Psoas muscle (tissue), 8 donors: Measurements from ENCODE around the gene TPST1. TPM values are rescaled to one million over a fixed set of nuclear protein-coding genes. Genes with fewer than 3 reads are reported as not detected.
"Not testable (repeated sequence)": the region's sequence is repeated elsewhere in the genome, so short reads cannot be mapped to it uniquely, and the experiment has no call there.

Experiments
- ATAC-seq, 4 donors: fragments of 200-7000 bp; cut with Tn5 transposase; one replicate each; pipeline ENCODE4 v1.9.1; 2020; ENCODE audit warnings: moderate library complexity in 3 of 4, mild to moderate bottlenecking in 2 of 4
- DNase-seq, 2 donors: peaks; one replicate each; pipeline ENCODE4 v3.0.0-alpha.2; 2020
- H3K27ac ChIP-seq: fragments of 200-600 bp; one replicate; pipeline ENCODE4 v1.8.0; 2022
- H3K27me3 ChIP-seq, 3 donors: fragments of 200-600 bp in 1 of 3; one replicate each; pipeline versions ENCODE4 v1.6.1 to v1.8.0; 2013 to 2022; ENCODE audit warnings: low read length in 2 of 3, mild to moderate bottlenecking in 2 of 3, moderate library complexity in 1 of 3; ENCODE audit not compliant: insufficient read depth in 3 of 3
- H3K36me3 ChIP-seq, 2 donors: fragments of 200-600 bp in 1 of 2; one replicate each; pipeline versions ENCODE4 v1.6.1 to v1.8.0; 2013 to 2022; ENCODE audit warnings: low read depth in 1 of 2, mild to moderate bottlenecking in 1 of 2, moderate library complexity in 1 of 2; ENCODE audit not compliant: insufficient read depth in 1 of 2
- H3K4me1 ChIP-seq: fragments of 200-600 bp; one replicate; pipeline ENCODE4 v1.8.0; 2022
- H3K4me3 ChIP-seq: fragments of 200-600 bp; one replicate; pipeline ENCODE4 v1.8.0; 2022; ENCODE audit warnings: mild to moderate bottlenecking
- H3K9me3 ChIP-seq: fragments of 200-600 bp; one replicate; pipeline ENCODE4 v1.8.0; 2022
- CTCF ChIP-seq: fragments of 200-600 bp; IDR thresholded peaks from one replicate; pipeline ENCODE4 v1.8.0; 2022; ENCODE audit warnings: antibody characterized with exemption
- WGBS, 3 donors: extraction: QIAGEN DNeasy Blood & Tissue Kit; methylation state at CpG; one replicate each; pipeline versions ENCODE4 v1.1.6 to v1.1.7; 2013; 5-methylcytosine and 5-hydroxymethylcytosine counted together
- intact Hi-C, 2 donors: fragments of 100-400 bp; cut with DNase I; formaldehyde crosslinking; loops; one replicate each; pipeline versions ENCODE4 v1.11.0 to v1.14.2; 2022
- polyA plus RNA-seq, 3 donors: library from polyadenylated mRNA; stranded (reverse); fragments of 200-250 nt; gene quantifications; one replicate each; pipeline ENCODE4 v1.2.3, GENCODE V29; 2013
- total RNA-seq, 4 donors: library from RNA; stranded (reverse); fragmentation: NEBNext Ultra II Directional in 2 of 4; extraction: Animal tissue kit (Norgen Biotek cat#: 25700) in 2 of 4; gene quantifications; one replicate each; pipeline versions ENCODE4 v1.2.1 to v1.2.4, GENCODE V29; 2021 to 2023
- donor health status: healthy with polysubstance abuse.
- donor health status: DM: no; HTN: no; CAD: no; lungs with moderate emphysema.
- donor health status: Bipolar disorder and iron deficiency.
- donor health status: healthy.
- donor health status: DM: yes; HTN: yes; CAD: no.
- donor health status: DM: no; HTN: no; CAD: no.
- donor health status: DM: no; HTN: no; CAD: no.
- donor health status: DM: yes; HTN: yes; CAD: no.

TPST1 gene
- total and polyA plus RNA-seq, 7 donors: 1.8 to 4.5 (median 2.8) TPM

GRCh38 chr7:66213637-66214036 is 8.5 kb downstream of the TPST1 start:
- Histone ChIP-seq H3K4me3 (no peak overlapping the region), H3K27ac (no peak overlapping the region), H3K9me3 (no peaks in the 10 kb centered on the region), H3K27me3 (peaks cover 0 to 5% (median 3%) of the 10 kb centered on the region in 3 donors), H3K36me3 (no peaks in the 10 kb centered on the region), H3K4me1 (no peaks in the 10 kb centered on the region)
- WGBS, 3 donors: 88 to 97% (median 92%) methylated on average over 6 of the region's 6 CpGs
- DNase-seq (no peak), ATAC-seq (no peak)
- intact Hi-C loops: no loop called here
- TF ChIP-seq CTCF: no peak

DNA sequence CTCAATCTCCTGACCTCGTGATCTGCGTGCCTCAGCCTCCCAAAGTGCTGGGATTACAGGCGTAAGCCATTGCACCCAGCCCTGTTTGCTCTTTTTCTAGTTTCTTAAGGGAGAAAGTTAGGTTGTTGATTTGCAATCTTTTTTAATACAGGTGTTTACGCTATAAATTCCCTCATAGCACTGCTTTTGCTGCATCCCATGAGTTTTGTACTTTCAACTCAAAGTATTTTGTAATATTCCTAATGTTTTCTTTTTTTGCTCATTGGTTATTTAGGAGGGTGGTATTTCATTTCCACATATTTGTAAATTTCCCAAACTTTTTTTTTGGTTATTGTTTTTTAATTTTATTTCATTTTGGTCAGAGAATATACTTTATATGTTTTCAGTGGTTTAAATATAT is 11.6 kb downstream of the TPST1 start:
- ATAC-seq: no peak
- intact Hi-C loops: no loop called here
- H3K4me3 ChIP-seq: no peak overlapping the region
- 97 to 100% (median 98%) methylated on average over 4 of the region's 4 CpGs for WGBS, 3 donors
- H3K36me3 ChIP-seq: no peaks in the 10 kb centered on the region
- H3K9me3 ChIP-seq: no peaks in the 10 kb centered on the region
- no peaks in the 10 kb centered on the region for H3K27me3 ChIP-seq
- no peak for TF ChIP-seq CTCF
- no peak for DNase-seq
- H3K4me1 ChIP-seq: no peaks in the 10 kb centered on the region
- no peak overlapping the region for H3K27ac ChIP-seq

DNA sequence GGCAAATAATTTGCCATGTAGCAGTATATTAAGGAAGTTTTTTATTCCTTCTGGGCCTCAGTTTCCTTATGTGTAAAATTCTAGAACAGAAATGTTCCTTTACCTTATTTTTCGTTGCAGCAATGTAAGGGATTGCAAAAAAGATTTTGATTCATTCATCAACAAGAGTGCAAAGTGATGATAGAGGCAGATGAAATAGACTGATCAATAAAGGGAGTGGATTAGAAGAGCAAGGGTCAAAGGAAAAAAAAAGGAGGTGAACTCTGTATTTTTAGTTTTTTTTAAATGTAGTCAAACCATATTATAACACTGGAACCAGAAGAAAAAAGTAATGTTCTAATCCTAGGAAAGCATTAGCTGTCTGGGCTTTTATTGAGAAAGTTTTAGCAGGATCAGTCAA is 14.7 kb downstream of the TPST1 start:
- Histone ChIP-seq H3K36me3 (no peaks in the 10 kb centered on the region), H3K4me3 (no peak overlapping the region), H3K4me1 (no peaks in the 10 kb centered on the region), H3K9me3 (no peaks in the 10 kb centered on the region), H3K27ac (no peak overlapping the region), H3K27me3 (no peaks in the 10 kb centered on the region)
- DNase-seq: no peak
- intact Hi-C loops: no loop called here
- no peak for TF ChIP-seq CTCF
- ATAC-seq: no peak
- WGBS, 3 donors: 84 to 95% (median 88%) methylated on average over 1 of the region's 1 CpG

DNA sequence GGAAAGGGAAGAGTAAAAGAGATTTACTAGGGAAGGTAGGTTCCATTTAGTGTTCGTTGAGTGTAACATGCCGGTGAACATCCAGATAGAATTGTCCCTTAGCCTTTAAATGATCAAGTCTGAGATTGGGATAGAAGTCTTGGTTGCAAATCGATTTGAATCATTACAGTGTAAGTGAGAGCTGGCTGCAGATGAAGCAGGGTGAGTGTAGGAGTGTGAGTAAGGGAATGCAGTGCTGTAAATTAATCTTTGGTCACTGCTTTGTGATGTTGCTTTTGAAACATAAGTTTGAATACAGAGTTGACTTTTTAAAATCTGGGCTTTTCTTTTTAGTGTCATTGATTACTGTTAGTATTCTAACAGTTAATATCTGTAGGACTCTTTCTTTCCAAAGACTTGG is 16.3 kb downstream of the TPST1 start:
- Histone ChIP-seq H3K27me3 (no peaks in the 10 kb centered on the region), H3K9me3 (no peaks in the 10 kb centered on the region), H3K27ac (no peak overlapping the region), H3K4me3 (no peak overlapping the region), H3K36me3 (no peaks in the 10 kb centered on the region), H3K4me1 (no peaks in the 10 kb centered on the region)
- intact Hi-C loops: no loop called here
- no peak for ATAC-seq
- no peak for TF ChIP-seq CTCF
- WGBS, 3 donors: 79 to 85% (median 81%) methylated on average over 3 of the region's 3 CpGs
- DNase-seq: no peak

DNA sequence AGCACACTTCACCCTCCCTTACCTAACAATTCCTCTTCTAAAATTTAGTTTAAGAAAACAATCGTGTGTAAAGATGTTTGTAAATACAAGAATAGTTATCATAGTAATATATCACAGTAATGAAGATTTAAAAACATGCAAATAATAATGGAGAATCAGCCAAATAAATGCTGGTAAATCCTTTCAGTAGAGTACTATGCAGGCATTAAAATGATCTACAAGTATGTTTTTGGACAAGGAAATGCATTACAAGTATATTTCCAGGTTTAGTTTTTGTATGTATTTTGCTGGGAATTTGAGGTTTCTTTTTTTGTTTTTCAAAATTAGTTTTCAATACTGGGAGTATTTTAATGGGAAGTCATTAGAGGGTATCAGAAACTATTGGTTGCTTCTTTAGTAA is 22.7 kb downstream of the TPST1 start:
- H3K4me3 ChIP-seq: no peak overlapping the region
- TF ChIP-seq CTCF: no peak
- no peak overlapping the region for H3K27ac ChIP-seq
- H3K36me3 ChIP-seq: no peaks in the 10 kb centered on the region
- DNase-seq (no peak), ATAC-seq (no peak)
- intact Hi-C loops: no loop called here
- WGBS, 3 donors: 94 to 100% (median 98%) methylated on average over 1 of the region's 1 CpG
- no peaks in the 10 kb centered on the region for H3K27me3 ChIP-seq
- no peaks in the 10 kb centered on the region for H3K9me3 ChIP-seq
- H3K4me1 ChIP-seq: no peaks in the 10 kb centered on the region

- H3K36me3 ChIP-seq, ATAC-seq, DNase-seq, intact Hi-C loops, H3K9me3 ChIP-seq, H3K27me3 ChIP-seq, H3K27ac ChIP-seq, H3K4me3 ChIP-seq, H3K4me1 ChIP-seq: not testable (repeated sequence)
- 99% methylated on average over 16 to 24 of the region's 24 CpGs for WGBS, 3 donors
These were observed 26.4 kb downstream of the TPST1 start for GRCh38 chr7:66231326-66232216.
